Measurements from ENCODE around the gene GJE1.

DNA sequence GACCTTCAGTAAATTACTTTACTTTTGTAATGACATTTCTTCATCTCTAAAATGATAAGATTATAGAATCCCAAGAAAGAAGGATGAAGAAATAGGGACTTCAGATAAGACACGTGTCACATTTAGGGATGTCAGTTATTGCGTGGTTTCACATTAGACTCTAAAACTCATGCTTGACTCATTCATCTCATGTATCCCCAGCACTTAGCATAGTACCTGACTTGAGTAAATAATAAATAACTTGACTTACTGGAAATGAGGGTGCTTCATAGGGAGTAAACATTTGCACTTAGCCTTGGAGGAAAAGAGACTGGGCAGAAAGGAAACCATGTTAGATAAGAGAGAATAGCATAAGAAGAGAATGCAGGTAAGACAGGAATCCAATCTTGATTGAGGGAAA, 51.6 kb downstream of the GJE1 start:
- TF ChIP-seq ZNF274 (IDR thresholded peaks at IDR 0.05; ENCODE audit: low read depth, low read length), result no peak
- no peak for TF ChIP-seq SUZ12 (IDR thresholded peaks at IDR 0.05; ENCODE audit: extremely low read depth, insufficient read depth, insufficient read length)
- no peak for TF ChIP-seq YY1 (IDR thresholded peaks at IDR 0.05; ENCODE audit: insufficient read depth, insufficient read length)
